CD4-positive, alpha-beta T cell treated with Interleukin-21 for 1 hour (primary cell): Measurements from ENCODE around the gene EEF1AKMT3.
"Not testable (repeated sequence)": the region's sequence is repeated elsewhere in the genome, so short reads cannot be mapped to it uniquely, and the experiment has no call there.

Source experiments
- DNase-seq: peaks from one replicate; pipeline ENCODE4 v3.0.0-alpha.2; 2020

EEF1AKMT3 gene

GRCh38 chr12:57765698-57766463 is 6.5 kb upstream of the EEF1AKMT3 start:
- no peak for DNase-seq

- no peak for DNase-seq
Measured at GRCh38 chr12:57766464-57767304, 5.7 kb upstream of the EEF1AKMT3 start, which contains the start of gene CYP27B1. Gene CYP27B1, minus strand, starts transcription at chr12:57767078. Its CDS starts 37 bp downstream, at chr12:57767041.

GRCh38 chr12:57767305-57767698 is 5.1 kb upstream of the EEF1AKMT3 start:
- no peak for DNase-seq

- no peak for DNase-seq
Measured at GRCh38 chr12:57767876-57768275, 4.5 kb upstream of the EEF1AKMT3 start.

GRCh38 chr12:57769594-57769993 is 2.8 kb upstream of the EEF1AKMT3 start:
- no peak for DNase-seq

GRCh38 chr12:57770734-57771133 is 1.7 kb upstream of the EEF1AKMT3 start:
- no peak for DNase-seq

GRCh38 chr12:57771236-57771872 is 1.1 kb upstream of the EEF1AKMT3 start:
- DNase-seq, result peak; percentile 85

GRCh38 chr12:57771873-57772428 is 463 bp upstream of the EEF1AKMT3 start, which contains the start of gene METTL1:
Gene METTL1, minus strand, starts transcription at chr12:57772105. Its CDS starts 22 bp downstream, at chr12:57772083.
- DNase-seq, result peak; percentile 92

GRCh38 chr12:57774634-57775033 is 2.2 kb downstream of the EEF1AKMT3 start:
- DNase-seq, result not testable (repeated sequence)

- DNase-seq, result no peak
Measured at GRCh38 chr12:57775044-57775443, 2.6 kb downstream of the EEF1AKMT3 start.

GRCh38 chr12:57775563-57776246 is 3.3 kb downstream of the EEF1AKMT3 start:
- DNase-seq, result no peak

- no peak for DNase-seq
Measured at GRCh38 chr12:57776247-57776587, 3.8 kb downstream of the EEF1AKMT3 start.

GRCh38 chr12:57777367-57777766 is 5.0 kb downstream of the EEF1AKMT3 start:
- no peak for DNase-seq

GRCh38 chr12:57777911-57778310 is 5.5 kb downstream of the EEF1AKMT3 start:
- no peak for DNase-seq

- no peak for DNase-seq
Measured at GRCh38 chr12:57779736-57780135, 7.3 kb downstream of the EEF1AKMT3 start.

- no peak for DNase-seq
Measured at GRCh38 chr12:57780284-57780897, 8.0 kb downstream of the EEF1AKMT3 start.

- DNase-seq, result peak; percentile 38
Measured at GRCh38 chr12:57781244-57781643, 8.8 kb downstream of the EEF1AKMT3 start.

GRCh38 chr12:57781801-57782200 is 9.4 kb downstream of the EEF1AKMT3 start:
- no peak for DNase-seq

- DNase-seq, result no peak
Measured at GRCh38 chr12:57782243-57782607, 9.8 kb downstream of the EEF1AKMT3 start.

GRCh38 chr12:57782608-57783465 is 10.4 kb downstream of the EEF1AKMT3 start, which contains the start of gene TSFM:
Gene TSFM, plus strand, starts transcription at chr12:57782787. Its CDS starts 15 bp downstream, at chr12:57782802.
- peak; percentile 97 for DNase-seq

- no peak for DNase-seq
Measured at GRCh38 chr12:57783466-57783801, 11.0 kb downstream of the EEF1AKMT3 start.
